ENCODE results near the gene HK2.
A peak's percentile ranks its signal among the peaks of the same experiment; 100 is the strongest.

HK2 gene

GRCh38 chr2:74884118-74884762, 50.3 kb downstream of the HK2 start:
- DNase-seq (ENCODE audit: low read depth), result no peak
- H3K4me3 ChIP-seq (ENCODE audit: low read depth, low read length), result no peak overlapping the region
- TF ChIP-seq CTCF (IDR thresholded peaks at IDR 0.05; ENCODE audit: insufficient read depth, low read depth, low read length, missing control alignments), result no peak

GRCh38 chr2:74884866-74885265, 50.9 kb downstream of the HK2 start:
- H3K4me3 ChIP-seq (ENCODE audit: low read depth, low read length), result no peak overlapping the region
- DNase-seq (ENCODE audit: low read depth), result no peak
- no peak for TF ChIP-seq CTCF (IDR thresholded peaks at IDR 0.05; ENCODE audit: insufficient read depth, low read depth, low read length, missing control alignments)

GRCh38 chr2:74886251-74886650, 52.3 kb downstream of the HK2 start:
- TF ChIP-seq CTCF (IDR thresholded peaks at IDR 0.05; ENCODE audit: insufficient read depth, low read depth, low read length, missing control alignments), result no peak
- H3K4me3 ChIP-seq (ENCODE audit: low read depth, low read length), result no peak overlapping the region
- no peak for DNase-seq (ENCODE audit: low read depth)

DNA sequence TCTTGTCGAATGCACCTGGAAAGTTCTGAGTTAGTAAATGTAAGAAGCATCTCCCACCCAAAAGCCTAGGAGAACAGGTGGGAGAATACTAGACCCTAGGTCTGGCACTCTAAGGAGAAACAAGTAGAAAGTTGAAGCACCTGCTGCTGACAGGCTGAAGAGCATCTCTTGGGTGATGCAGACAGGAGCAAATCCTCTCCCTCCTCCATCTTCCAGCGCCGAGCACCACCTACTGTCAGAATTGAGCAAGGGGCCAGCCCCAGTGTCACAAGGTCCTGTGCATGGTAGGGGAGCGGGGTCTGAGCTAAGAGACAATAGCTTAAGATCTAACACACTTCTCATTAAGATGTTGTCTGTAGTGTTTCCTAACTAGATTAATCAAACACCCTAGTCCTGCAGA, 52.9 kb downstream of the HK2 start:
- peak; percentile 20 for DNase-seq (ENCODE audit: low read depth)
- TF ChIP-seq CTCF (IDR thresholded peaks at IDR 0.05; ENCODE audit: insufficient read depth, low read depth, low read length, missing control alignments), result no peak
- H3K4me3 ChIP-seq (ENCODE audit: low read depth, low read length), result no peak overlapping the region

DNA sequence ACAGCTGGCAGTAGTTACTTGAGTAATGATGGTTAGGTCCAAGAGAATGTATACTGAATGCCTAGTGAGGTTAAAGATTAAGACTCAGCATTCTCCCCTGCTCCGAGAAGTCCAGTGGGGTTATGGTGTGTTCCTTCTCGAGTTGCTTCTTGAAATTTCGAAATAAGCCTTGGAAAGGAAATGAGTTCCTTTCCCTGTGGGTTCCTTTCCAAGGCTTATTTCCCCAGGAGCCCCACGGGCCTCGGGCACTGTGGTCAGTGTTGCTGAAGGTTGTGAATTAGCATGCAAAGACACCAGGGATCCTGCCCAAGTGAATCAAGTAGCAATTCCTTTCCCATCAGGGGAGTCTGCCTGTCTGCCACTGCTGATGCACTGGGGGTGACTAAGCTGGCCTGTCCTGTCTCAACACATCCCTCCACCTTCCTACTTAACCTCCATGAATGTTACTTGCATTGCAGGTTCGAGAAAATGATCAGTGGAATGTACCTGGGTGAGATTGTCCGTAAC, 53.6 kb downstream of the HK2 start:
- no peak for DNase-seq (ENCODE audit: low read depth)
- TF ChIP-seq CTCF (IDR thresholded peaks at IDR 0.05; ENCODE audit: insufficient read depth, low read depth, low read length, missing control alignments), result no peak
- H3K4me3 ChIP-seq (ENCODE audit: low read depth, low read length), result no peak overlapping the region

DNA sequence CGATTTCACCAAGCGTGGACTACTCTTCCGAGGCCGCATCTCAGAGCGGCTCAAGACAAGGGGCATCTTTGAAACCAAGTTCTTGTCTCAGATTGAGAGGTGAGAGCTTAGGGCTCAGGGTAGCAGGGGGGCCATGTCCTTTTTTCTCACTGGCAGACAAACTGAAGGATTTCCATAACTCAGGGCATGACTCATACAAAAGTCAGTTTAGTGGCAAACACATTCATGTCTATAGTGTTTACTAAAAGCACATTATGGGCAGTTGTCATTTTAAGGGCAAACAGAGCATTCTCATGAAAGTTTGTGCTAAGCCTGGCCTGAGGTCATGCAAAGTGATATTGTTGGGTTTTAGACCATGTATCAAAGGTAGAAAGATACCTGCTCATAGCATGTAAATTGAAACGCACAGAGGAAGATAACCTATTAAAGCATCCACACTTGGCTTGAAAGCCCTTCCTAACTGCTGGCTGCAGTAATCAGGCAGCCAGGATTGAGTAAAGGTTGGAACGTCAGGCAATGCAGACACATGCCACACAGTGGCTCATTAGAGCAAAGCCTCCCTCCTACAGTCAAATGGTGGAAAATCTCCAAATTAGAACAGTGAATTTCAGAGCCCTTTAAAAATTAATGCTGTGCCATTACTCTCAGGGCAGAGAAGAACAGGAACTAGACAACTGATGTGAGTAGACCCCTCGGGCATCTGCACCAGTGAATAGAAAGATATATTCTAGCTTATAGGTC, 54.2 kb downstream of the HK2 start:
- no peak for DNase-seq (ENCODE audit: low read depth)
- no peak for TF ChIP-seq CTCF (IDR thresholded peaks at IDR 0.05; ENCODE audit: insufficient read depth, low read depth, low read length, missing control alignments)
- no peak overlapping the region for H3K4me3 ChIP-seq (ENCODE audit: low read depth, low read length)
